Measurements from ENCODE around the gene LZTS2. TPM values are rescaled to one million over a fixed set of nuclear protein-coding genes. Genes with fewer than 3 reads are reported as not detected.
A peak's percentile ranks its signal among the peaks of the same experiment; 100 is the strongest.

The LZTS2 gene
- total RNA-seq, 1 donor from 2014 or later, result 83.2 TPM

DNA sequence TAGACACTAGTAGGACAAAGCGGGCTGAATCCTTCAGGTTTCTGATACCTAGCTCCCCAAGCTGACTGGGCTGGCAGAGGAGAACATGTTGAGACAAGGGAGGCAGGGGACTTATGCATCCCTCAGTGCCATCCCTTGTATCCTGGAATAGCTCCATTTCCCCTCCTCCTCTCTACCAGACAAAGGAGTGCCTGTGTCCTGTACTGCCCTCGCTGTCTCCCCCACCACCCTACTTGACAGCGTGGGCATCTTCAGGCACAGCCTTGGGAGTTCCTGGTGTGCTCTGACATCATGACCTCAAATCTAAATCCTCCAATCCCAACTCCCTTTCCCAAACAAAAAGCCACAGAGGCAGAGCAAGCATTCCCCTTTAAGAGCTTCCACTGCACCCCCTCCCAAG is 40.5 kb downstream of the LZTS2 start:
- no peak overlapping the region for H3K4me3 Mint-ChIP-seq (ENCODE audit: low read depth)
- no peak for DNase-seq (ENCODE audit: low spot score, unreplicated experiment)
- H3K27me3 Mint-ChIP-seq, result peaks cover 52% of the 10 kb centered on the region
- H3K4me1 Mint-ChIP-seq (ENCODE audit: low read depth), result peaks cover 10% of the 10 kb centered on the region
- H3K36me3 Mint-ChIP-seq (ENCODE audit: insufficient read depth), result no peaks in the 10 kb centered on the region
- no peak overlapping the region for H3K27ac Mint-ChIP-seq
- TF ChIP-seq, protein P1, sequence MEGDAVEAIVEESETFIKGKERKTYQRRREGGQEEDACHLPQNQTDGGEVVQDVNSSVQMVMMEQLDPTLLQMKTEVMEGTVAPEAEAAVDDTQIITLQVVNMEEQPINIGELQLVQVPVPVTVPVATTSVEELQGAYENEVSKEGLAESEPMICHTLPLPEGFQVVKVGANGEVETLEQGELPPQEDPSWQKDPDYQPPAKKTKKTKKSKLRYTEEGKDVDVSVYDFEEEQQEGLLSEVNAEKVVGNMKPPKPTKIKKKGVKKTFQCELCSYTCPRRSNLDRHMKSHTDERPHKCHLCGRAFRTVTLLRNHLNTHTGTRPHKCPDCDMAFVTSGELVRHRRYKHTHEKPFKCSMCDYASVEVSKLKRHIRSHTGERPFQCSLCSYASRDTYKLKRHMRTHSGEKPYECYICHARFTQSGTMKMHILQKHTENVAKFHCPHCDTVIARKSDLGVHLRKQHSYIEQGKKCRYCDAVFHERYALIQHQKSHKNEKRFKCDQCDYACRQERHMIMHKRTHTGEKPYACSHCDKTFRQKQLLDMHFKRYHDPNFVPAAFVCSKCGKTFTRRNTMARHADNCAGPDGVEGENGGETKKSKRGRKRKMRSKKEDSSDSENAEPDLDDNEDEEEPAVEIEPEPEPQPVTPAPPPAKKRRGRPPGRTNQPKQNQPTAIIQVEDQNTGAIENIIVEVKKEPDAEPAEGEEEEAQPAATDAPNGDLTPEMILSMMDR (IDR thresholded peaks at IDR 0.05; ENCODE audit: unreplicated experiment), result no peak
- no peaks in the 10 kb centered on the region for H3K9me3 Mint-ChIP-seq (ENCODE audit: low read depth)

GRCh38 chr10:101040851-101041250 is 41.2 kb downstream of the LZTS2 start:
- Mint-ChIP-seq H3K9me3 (ENCODE audit: low read depth) (no peaks in the 10 kb centered on the region), H3K27ac (peak overlapping the region; percentile 84), H3K4me3 (ENCODE audit: low read depth) (no peak overlapping the region), H3K4me1 (ENCODE audit: low read depth) (peaks cover 10% of the 10 kb centered on the region), H3K27me3 (peaks cover 52% of the 10 kb centered on the region), H3K36me3 (ENCODE audit: insufficient read depth) (no peaks in the 10 kb centered on the region)
- no peak for DNase-seq (ENCODE audit: low spot score, unreplicated experiment)
- TF ChIP-seq, protein P1 (IDR thresholded peaks at IDR 0.05; ENCODE audit: unreplicated experiment), result no peak

DNA sequence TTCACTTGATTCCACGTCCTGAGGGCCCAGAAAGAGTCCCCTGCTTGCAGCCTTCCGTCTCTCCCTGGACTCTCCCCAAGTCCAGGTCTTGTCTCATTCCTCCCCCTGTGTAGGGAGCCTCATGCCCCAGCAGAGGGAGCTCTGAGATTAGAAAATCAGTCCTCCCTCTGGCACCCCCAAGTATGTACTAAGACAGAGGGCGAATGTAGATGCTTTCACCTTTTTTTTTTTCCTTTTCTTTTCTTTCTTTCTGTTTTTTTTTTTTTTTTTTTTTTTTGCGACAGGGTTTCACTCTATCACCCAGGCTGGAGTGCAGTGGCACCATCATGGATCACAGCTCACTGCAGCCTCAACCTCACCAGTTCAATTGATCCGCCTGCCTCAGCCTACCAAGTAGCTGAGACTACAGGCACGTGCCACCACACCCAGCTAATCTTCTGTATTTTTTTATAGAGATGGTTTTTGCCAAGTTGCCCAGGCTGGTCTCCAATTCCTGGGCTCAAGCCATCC is 41.7 kb downstream of the LZTS2 start:
- peak overlapping the region; percentile 84 for H3K27ac Mint-ChIP-seq

DNA sequence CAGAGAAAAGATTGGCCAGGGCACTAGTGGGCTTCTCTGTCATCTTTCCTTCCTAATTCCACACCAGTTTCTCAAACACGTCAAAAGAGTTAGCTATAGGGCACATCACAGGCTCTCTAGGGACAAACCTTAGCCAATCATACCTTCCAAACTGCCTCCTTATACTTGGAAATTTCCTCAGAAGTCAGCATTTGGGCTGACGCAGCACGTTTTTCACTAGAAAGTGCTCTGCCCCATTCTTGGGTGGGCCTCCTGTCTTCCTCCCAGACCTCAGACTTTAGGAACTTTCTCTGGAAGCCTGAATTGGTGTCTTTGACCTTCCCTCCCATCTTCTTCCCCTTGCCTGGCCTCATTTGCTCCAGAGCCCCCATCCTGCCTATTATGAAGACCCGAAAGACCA is 42.5 kb downstream of the LZTS2 start:
- Mint-ChIP-seq H3K27me3 (peaks cover 55% of the 10 kb centered on the region), H3K36me3 (ENCODE audit: insufficient read depth) (no peaks in the 10 kb centered on the region), H3K9me3 (ENCODE audit: low read depth) (no peaks in the 10 kb centered on the region), H3K4me1 (ENCODE audit: low read depth) (peaks cover 15% of the 10 kb centered on the region), H3K27ac (peak overlapping the region; percentile 97), H3K4me3 (ENCODE audit: low read depth) (peak overlapping the region; percentile 86)
- no peak for DNase-seq (ENCODE audit: low spot score, unreplicated experiment)
- TF ChIP-seq, protein P1 (IDR thresholded peaks at IDR 0.05; ENCODE audit: unreplicated experiment), result no peak

More for the DNA sequence above, 41.7 kb downstream of the LZTS2 start:
- TF ChIP-seq, protein P1 (IDR thresholded peaks at IDR 0.05; ENCODE audit: unreplicated experiment), result peak; percentile 84
- H3K9me3 Mint-ChIP-seq (ENCODE audit: low read depth), result no peaks in the 10 kb centered on the region
- H3K4me1 Mint-ChIP-seq (ENCODE audit: low read depth), result peaks cover 10% of the 10 kb centered on the region
- H3K4me3 Mint-ChIP-seq (ENCODE audit: low read depth), result no peak overlapping the region
- no peaks in the 10 kb centered on the region for H3K36me3 Mint-ChIP-seq (ENCODE audit: insufficient read depth)
- peak; percentile 63 for DNase-seq (ENCODE audit: low spot score, unreplicated experiment)
- peaks cover 52% of the 10 kb centered on the region for H3K27me3 Mint-ChIP-seq

DNA sequence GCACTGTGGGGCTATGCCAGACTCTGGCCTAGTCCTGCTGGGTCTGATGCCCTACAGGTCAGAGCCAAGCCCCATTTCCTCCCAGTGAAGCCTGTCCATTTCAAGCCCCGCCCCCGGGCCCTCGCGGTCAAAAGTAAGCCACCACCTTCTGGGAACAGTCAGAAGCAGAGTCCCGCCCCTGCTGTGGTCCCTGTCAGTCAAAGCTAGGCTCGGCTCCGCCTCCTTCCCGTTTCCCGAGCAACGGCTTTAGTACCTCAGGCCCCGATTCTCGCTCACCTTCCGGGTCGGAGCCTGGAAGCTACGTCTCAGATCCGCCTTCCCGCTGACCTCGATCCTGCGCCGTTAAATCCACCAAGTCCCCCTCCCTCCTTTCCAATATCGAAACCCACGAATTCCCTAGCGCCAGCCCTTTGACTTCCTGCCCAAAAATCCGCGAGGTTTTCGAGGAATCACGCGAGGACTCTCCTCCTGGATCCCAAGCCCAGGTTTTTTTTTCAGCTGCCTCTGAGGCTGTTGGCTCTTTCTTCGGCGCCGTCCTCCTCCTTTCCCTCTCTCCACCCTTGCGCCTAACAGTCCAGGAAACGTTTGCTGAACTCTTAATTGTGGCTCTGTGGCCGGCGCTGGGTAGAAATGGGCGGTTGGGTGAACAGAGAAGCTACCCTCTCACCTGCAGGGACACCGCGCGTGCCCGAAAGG is 43.2 kb downstream of the LZTS2 start:
- Mint-ChIP-seq H3K4me3 (ENCODE audit: low read depth) (peak overlapping the region; percentile 86), H3K4me1 (ENCODE audit: low read depth) (peaks cover 16% of the 10 kb centered on the region), H3K27ac (peak overlapping the region; percentile 97), H3K36me3 (ENCODE audit: insufficient read depth) (no peaks in the 10 kb centered on the region), H3K27me3 (peaks cover 55% of the 10 kb centered on the region), H3K9me3 (ENCODE audit: low read depth) (no peaks in the 10 kb centered on the region)
- TF ChIP-seq, protein P1 (IDR thresholded peaks at IDR 0.05; ENCODE audit: unreplicated experiment), result no peak
- peak; percentile 85 for DNase-seq (ENCODE audit: low spot score, unreplicated experiment)
